Activated CD4-positive, alpha-beta T cell treated with anti-CD3 and anti-CD28 coated beads, Interleukin-2, amount 50 U/mL, for 24 hours (primary cell): ENCODE measurements around the gene ACO2.
"Not testable (repeated sequence)": the region's sequence is repeated elsewhere in the genome, so short reads cannot be mapped to it uniquely, and the experiment has no call there.

Source experiments
- DNase-seq, 2 donors: peaks; one replicate each; pipeline ENCODE4 v3.0.0-alpha.2; 2020; ENCODE audit warnings: low read depth in 1 of 2, low spot score in 1 of 2

The ACO2 gene

DNA sequence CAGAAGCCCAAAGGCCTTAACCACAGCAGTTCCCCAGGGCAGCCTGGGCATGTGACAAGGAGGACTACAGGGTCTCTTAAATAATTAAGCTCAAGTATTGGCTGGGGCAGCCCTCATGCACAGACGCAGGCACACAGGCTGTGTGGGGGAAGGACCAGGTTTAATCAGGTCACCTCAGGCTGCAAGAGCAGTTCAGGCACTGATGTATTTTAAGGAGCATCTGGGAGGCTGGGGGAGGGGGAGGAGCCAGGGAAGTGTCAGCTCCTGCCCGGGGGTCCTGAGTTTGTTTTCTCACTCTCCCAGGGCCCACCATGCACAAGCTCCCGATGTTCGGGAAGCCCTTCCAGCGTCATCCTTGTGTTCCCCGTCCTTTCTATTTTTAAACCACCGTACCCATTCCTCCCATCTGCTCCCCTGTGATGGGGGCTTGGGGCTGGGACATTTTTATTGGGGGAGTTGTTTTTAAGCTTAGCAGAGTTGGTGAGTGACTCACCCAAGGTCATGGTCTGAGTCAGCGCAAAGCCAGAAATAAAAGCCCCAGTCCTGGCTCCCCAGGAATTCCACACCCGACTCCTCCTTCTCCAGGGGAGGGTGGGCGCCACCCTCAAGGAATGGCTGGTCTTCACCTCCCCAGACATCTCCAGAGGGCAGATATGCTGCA, 94.3 kb downstream of the ACO2 start:
- DNase-seq = no peak

DNA sequence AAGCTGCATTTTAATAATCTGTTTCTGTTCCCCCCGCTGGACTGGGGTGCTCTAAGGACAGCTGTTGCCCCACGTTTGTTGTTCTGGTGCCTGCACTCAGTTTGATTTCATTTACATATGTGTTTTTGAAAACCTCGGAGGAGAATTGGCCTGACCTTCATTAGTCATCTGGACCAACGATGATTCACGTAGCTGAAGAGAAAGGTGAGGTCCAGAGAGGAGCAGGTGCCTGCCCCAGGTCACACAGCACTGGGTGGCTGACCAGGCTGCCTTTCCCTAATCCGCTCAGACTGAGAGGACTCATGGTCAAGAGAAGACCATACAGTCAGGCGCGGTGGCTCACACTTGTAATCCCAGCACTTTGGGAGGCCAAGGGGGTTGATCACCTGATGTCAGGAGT, 95.6 kb downstream of the ACO2 start:
- no peak for DNase-seq

- DNase-seq = no peak
Measured at GRCh38 chr22:41565403-41566054, 96.6 kb downstream of the ACO2 start.

DNA sequence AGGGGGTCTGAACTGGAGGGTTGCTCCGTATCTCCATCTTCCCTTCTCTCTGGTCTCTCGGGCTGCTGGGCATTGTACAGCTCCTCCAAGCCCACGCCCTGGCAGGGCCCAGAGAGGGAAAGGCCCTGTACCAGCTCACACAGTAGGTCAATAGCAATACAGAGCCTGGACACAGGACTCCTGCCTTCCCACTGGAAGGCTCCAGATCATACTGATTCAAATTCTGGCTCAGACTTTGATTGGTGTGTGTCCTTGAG, 98.5 kb downstream of the ACO2 start:
- no peak for DNase-seq

- no peak for DNase-seq
Measured at GRCh38 chr22:41568811-41569210, 99.9 kb downstream of the ACO2 start.

DNA sequence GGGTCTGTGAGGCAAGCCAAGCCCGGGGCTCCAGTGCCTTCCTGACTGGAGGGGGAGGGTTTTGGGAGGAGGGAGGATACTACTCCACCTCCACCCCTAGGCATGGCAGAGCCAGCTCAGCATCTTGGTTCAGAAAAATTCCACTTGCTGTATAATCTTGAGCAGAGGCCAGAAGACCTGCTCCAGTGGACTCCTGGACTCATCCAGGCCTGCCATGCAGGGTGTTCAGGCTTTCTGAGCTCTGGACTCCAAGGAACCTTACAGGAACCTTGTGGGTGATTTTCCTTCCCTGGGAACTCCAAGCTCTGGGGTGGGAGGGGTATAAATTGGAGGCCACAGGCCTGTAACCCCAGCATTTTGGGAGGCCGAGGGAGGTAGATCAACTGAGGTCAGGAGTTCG, 101.3 kb downstream of the ACO2 start:
- no peak for DNase-seq

DNA sequence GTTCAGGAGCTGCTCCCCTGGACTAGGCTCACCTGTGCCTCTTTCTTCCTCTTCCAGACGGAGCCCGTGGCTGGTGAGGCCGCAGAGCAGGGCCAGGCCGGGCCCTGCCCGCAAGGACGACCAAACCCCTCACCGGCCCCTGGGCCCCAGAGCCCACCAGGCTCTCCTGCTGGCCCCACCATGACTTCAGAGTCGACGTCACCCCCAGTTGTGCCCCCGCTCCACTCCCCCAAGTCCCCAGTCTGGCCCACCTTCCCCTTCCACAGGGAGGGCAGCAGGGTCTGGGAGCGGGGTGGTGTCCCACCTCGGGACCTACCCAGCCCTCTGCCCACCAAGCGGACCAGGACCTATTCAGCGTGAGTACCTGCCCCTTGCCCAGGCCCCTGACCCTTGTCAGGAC, 102.9 kb downstream of the ACO2 start:
- DNase-seq = no peak

DNA sequence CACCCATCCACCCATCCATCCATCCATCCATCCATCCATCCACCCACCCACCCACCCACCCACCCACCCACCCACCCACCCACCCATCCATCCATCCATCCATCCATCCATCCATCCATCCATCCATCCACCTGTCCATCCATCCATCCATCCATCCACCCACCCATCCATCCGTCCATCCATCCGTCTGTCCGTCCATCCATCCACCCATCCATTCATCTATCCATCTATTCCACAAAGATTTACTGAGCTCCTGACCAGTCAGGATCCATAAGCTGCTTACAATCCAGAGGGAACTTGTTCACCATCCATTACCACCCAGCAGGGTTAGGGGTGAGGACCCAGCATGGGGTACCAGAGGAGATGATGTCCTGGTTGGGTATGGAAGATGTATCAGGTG, 103.4 kb downstream of the ACO2 start:
- not testable (repeated sequence) for DNase-seq

- DNase-seq = no peak
Measured at GRCh38 chr22:41573677-41574076, 104.8 kb downstream of the ACO2 start.

DNA sequence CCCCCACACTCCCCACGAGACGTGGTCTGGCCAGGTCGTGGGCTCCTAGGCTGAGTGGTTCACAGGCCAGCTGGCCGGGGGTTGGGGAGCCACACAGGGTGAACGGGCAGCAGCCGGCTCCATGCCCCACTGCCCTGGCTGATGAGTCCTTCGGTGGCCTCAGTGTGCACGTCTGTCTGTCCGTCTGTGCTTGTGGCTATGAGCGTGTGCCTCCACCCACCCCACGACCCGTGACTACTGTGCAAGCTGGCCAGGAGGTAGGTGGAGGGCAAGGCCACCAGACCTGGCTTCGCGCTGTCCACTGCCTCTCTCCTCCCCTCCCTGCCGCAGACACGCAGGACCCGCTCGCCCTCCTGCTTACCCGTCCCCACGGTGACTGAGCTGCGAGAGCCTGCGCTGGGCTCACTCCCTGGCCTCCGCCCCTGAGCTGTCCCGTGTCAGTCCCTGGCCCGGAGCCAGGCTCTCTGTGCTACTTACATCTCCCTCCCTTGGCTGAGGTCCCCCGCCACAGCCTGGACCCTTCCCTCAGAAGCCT, 106.0 kb downstream of the ACO2 start:
- DNase-seq = no peak

- DNase-seq = no peak
Measured at GRCh38 chr22:41575533-41575932, 106.6 kb downstream of the ACO2 start.

DNA sequence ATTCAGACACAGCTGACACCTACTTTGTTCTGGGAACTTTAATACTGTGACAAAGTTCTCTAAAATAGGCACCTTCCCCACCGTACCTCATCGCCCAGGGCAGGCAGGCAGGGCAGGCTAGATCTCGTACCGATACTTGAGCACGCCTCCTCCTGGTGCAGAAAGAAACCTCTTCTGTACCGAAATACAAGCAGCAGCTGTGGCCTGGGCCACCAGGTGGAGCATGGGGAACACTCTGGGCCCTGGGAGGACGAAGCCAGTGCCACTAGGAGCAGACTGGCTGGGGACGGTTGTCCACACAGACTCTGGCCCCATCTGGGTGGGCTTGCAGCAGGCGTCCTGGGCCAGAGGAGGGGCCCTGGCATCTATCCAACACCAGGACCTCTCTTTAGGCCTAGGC, 108.0 kb downstream of the ACO2 start:
- no peak for DNase-seq

DNA sequence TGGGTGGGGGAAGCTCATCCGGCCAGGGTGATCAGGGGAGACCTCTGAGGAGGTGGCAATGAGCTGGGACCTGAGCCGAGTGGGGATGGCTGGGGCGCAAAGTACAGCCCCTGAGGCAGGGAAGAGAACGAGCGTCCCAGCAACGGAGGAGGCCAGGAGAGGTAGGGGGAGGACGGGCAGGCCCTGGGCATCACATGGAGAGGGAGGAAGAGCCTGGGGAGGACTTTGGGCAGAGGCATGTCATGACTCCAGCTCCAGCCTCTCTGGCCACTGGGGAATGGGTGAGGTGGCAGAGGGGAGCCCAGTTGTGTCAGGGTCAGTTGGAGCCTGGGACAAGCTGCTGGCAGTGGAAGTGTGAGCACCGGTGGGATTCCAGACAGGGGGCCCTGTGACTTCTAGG, 109.2 kb downstream of the ACO2 start:
- no peak for DNase-seq
